Mesenchymal stem cell (in vitro differentiated cells and primary cell): ENCODE measurements around the gene TUBGCP3.

Experiments
- DNase-seq: peaks from one replicate; pipeline ENCODE4 v3.0.0-alpha.2; 2013
- H2AFZ ChIP-seq: one replicate; pipeline ENCODE4 v1.6.1; 2013; ENCODE audit warnings: low read depth, mild to moderate bottlenecking, control low read depth, inconsistent platforms, low read length, moderate library complexity
- H2AK5ac ChIP-seq: 2 replicates; pipeline ENCODE4 v1.6.1; 2013; ENCODE audit warnings: low read length, moderate library complexity, mild to moderate bottlenecking, inconsistent platforms; ENCODE audit not compliant: severe bottlenecking
- H2BK120ac ChIP-seq: one replicate; pipeline ENCODE4 v1.6.1; 2013; ENCODE audit warnings: low read depth, mild to moderate bottlenecking, inconsistent platforms, low read length, moderate library complexity
- H2BK12ac ChIP-seq, 2 experiments: one replicate each; pipeline ENCODE4 v1.6.1; 2013; ENCODE audit warnings: inconsistent platforms in 2 of 2, low read length in 2 of 2, mild to moderate bottlenecking in 2 of 2, moderate library complexity in 2 of 2, control low read depth in 1 of 2
- H2BK15ac ChIP-seq: one replicate; pipeline ENCODE4 v1.6.1; 2013; ENCODE audit warnings: mild to moderate bottlenecking, low read depth, inconsistent platforms; ENCODE audit not compliant: poor library complexity, severe bottlenecking
- H2BK5ac ChIP-seq: 2 replicates; pipeline ENCODE4 v1.6.1; 2013; ENCODE audit warnings: low read depth, mild to moderate bottlenecking, low read length, control low read depth, inconsistent platforms; ENCODE audit not compliant: poor library complexity, severe bottlenecking
- H3K14ac ChIP-seq, 2 experiments: one replicate each; pipeline ENCODE4 v1.6.1; 2013; ENCODE audit warnings: inconsistent platforms in 2 of 2, low read length in 2 of 2, control low read depth in 1 of 2, mild to moderate bottlenecking in 1 of 2, moderate library complexity in 1 of 2
- H3K18ac ChIP-seq, 2 experiments: one replicate each; pipeline ENCODE4 v1.6.1; 2013; ENCODE audit warnings: inconsistent platforms in 2 of 2, low read length in 2 of 2, control low read depth in 1 of 2, low read depth in 1 of 2, mild to moderate bottlenecking in 1 of 2
- H3K23ac ChIP-seq, 2 experiments: one replicate each; pipeline ENCODE4 v1.6.1; 2013; ENCODE audit warnings: inconsistent platforms in 2 of 2, low read length in 2 of 2, mild to moderate bottlenecking in 2 of 2, moderate library complexity in 2 of 2, control low read depth in 1 of 2
- H3K27ac ChIP-seq: 2 replicates; pipeline ENCODE4 v1.5.1; 2013; ENCODE audit warnings: mild to moderate bottlenecking, moderate library complexity, low read length, control low read depth, inconsistent platforms; ENCODE audit not compliant: poor library complexity, severe bottlenecking
- H3K27me3 ChIP-seq, 2 experiments: 2 replicates each; pipeline versions ENCODE4 v1.6.1 to v1.7.0; 2013; ENCODE audit warnings: low read length in 2 of 2, mild to moderate bottlenecking in 2 of 2, moderate library complexity in 2 of 2, control low read depth in 1 of 2, inconsistent platforms in 1 of 2; ENCODE audit not compliant: control insufficient read depth in 1 of 2, insufficient read depth in 1 of 2
- H3K36me3 ChIP-seq, 2 experiments: 2 replicates each; pipeline versions ENCODE4 v1.6.1 to v1.7.0; 2013; ENCODE audit warnings: low read length in 2 of 2, control low read depth in 1 of 2, inconsistent platforms in 1 of 2, low read depth in 1 of 2, mild to moderate bottlenecking in 1 of 2; ENCODE audit not compliant: insufficient read depth in 2 of 2, control insufficient read depth in 1 of 2
- H3K4ac ChIP-seq, 2 experiments: one replicate each; pipeline ENCODE4 v1.6.1; 2013; ENCODE audit warnings: inconsistent platforms in 2 of 2, low read length in 2 of 2, mild to moderate bottlenecking in 2 of 2, moderate library complexity in 2 of 2, control low read depth in 1 of 2, low read depth in 1 of 2
- H3K4me1 ChIP-seq: 2 replicates; pipeline ENCODE4 v1.6.1; 2013; ENCODE audit warnings: low read depth, low read length, control low read depth; ENCODE audit not compliant: control insufficient read depth, insufficient read depth
- H3K4me2 ChIP-seq: 2 replicates; pipeline ENCODE4 v1.6.1; 2013; ENCODE audit warnings: low read length, mild to moderate bottlenecking, inconsistent platforms; ENCODE audit not compliant: poor library complexity, severe bottlenecking
- H3K4me3 ChIP-seq, 2 experiments: 2 replicates each; pipeline versions ENCODE4 v1.5.1 to v1.7.0; 2013; ENCODE audit warnings: low read length in 2 of 2, mild to moderate bottlenecking in 2 of 2, control low read depth in 1 of 2, low read depth in 1 of 2; ENCODE audit not compliant: insufficient read depth in 1 of 2
- H3K79me1 ChIP-seq: replicated peaks from 2 replicates; pipeline ENCODE4 v1.6.1; 2013; ENCODE audit warnings: mild to moderate bottlenecking, control low read depth, low read length, inconsistent platforms; ENCODE audit not compliant: poor library complexity, severe bottlenecking
- H3K9ac ChIP-seq: 2 replicates; pipeline ENCODE4 v1.7.0; 2013; ENCODE audit warnings: mild to moderate bottlenecking, low read length, moderate library complexity
- H3K9me3 ChIP-seq: 2 replicates; pipeline ENCODE4 v1.7.0; 2013; ENCODE audit warnings: mild to moderate bottlenecking, low read length; ENCODE audit not compliant: control insufficient read depth
- H4K8ac ChIP-seq: one replicate; pipeline ENCODE4 v1.6.1; 2013; ENCODE audit warnings: inconsistent platforms, mild to moderate bottlenecking, low read length, moderate library complexity
- H4K91ac ChIP-seq: one replicate; pipeline ENCODE4 v1.6.1; 2013; ENCODE audit warnings: mild to moderate bottlenecking, low read length, inconsistent platforms
- WGBS: methylation state at CpG from one replicate; pipeline ENCODE4 v1.1.7; 2013; ENCODE audit warnings: mixed read lengths; 5-methylcytosine and 5-hydroxymethylcytosine counted together

Gene TUBGCP3

GRCh38 chr13:112506046-112506445, 81.9 kb downstream of the TUBGCP3 start:
- no peak overlapping the region for H3K14ac ChIP-seq
- no peak overlapping the region for H3K18ac ChIP-seq
- H3K4me3 ChIP-seq: no peak overlapping the region
- H3K9me3 ChIP-seq: no peaks in the 10 kb centered on the region
- no peak overlapping the region for H3K4ac ChIP-seq
- H2BK5ac ChIP-seq: no peak overlapping the region
- H2BK12ac ChIP-seq: no peak overlapping the region
- no peak overlapping the region for H4K8ac ChIP-seq
- no peak overlapping the region for H2BK120ac ChIP-seq
- H3K4me2 ChIP-seq: no peak overlapping the region
- no peaks in the 10 kb centered on the region for H3K27me3 ChIP-seq
- peaks cover 24 to 71% of the 10 kb centered on the region in 2 experiments for H3K36me3 ChIP-seq
- no peak overlapping the region for H2AK5ac ChIP-seq
- no peak overlapping the region for H2AFZ ChIP-seq
- no peak overlapping the region for H3K23ac ChIP-seq
- no peak overlapping the region for H3K27ac ChIP-seq
- peaks cover 13% of the 10 kb centered on the region for H3K79me1 ChIP-seq
- H3K4me1 ChIP-seq: peaks cover 12% of the 10 kb centered on the region
- no peak overlapping the region for H4K91ac ChIP-seq
- no peak for DNase-seq
- 92% methylated on average over 7 of the region's 8 CpGs for WGBS
- H2BK15ac ChIP-seq: no peak overlapping the region
- no peak overlapping the region for H3K9ac ChIP-seq

- 98% methylated on average over 7 of the region's 7 CpGs for WGBS
- no peak overlapping the region for H2BK15ac ChIP-seq
These were observed 91.8 kb downstream of the TUBGCP3 start for GRCh38 chr13:112496166-112496565.

GRCh38 chr13:112495465-112495864, 92.5 kb downstream of the TUBGCP3 start:
- Histone ChIP-seq H3K23ac (no peak overlapping the region), H3K18ac (no peak overlapping the region), H3K9me3 (no peaks in the 10 kb centered on the region), H2BK120ac (no peak overlapping the region), H3K36me3 (peaks cover 19 to 54% of the 10 kb centered on the region in 2 experiments), H3K79me1 (peaks cover 6% of the 10 kb centered on the region), H3K4ac (no peak overlapping the region), H4K8ac (no peak overlapping the region), H3K27me3 (no peaks in the 10 kb centered on the region), H2BK15ac (no peak overlapping the region), H3K4me2 (no peak overlapping the region), H2AFZ (no peak overlapping the region), H2BK12ac (no peak overlapping the region), H2BK5ac (no peak overlapping the region), H4K91ac (no peak overlapping the region), H3K4me1 (no peaks in the 10 kb centered on the region), H3K4me3 (no peak overlapping the region), H3K9ac (no peak overlapping the region), H3K27ac (no peak overlapping the region), H2AK5ac (no peak overlapping the region), H3K14ac (no peak overlapping the region)
- no peak for DNase-seq
- no CpG with 5 or more reads among the region's 2 CpGs for WGBS

More at GRCh38 chr13:112496166-112496565, 91.8 kb downstream of the TUBGCP3 start:
- peaks cover 6% of the 10 kb centered on the region for H3K79me1 ChIP-seq
- H3K4me2 ChIP-seq: no peak overlapping the region
- H3K27me3 ChIP-seq: no peaks in the 10 kb centered on the region
- no peak overlapping the region for H2BK12ac ChIP-seq
- no peak for DNase-seq
- H4K8ac ChIP-seq: no peak overlapping the region
- no peak overlapping the region for H3K18ac ChIP-seq
- no peak overlapping the region for H3K27ac ChIP-seq
- no peaks in the 10 kb centered on the region for H3K9me3 ChIP-seq
- no peak overlapping the region for H2AK5ac ChIP-seq
- no peak overlapping the region for H3K23ac ChIP-seq
- no peak overlapping the region for H2AFZ ChIP-seq
- H3K36me3 ChIP-seq: peaks cover 19 to 61% of the 10 kb centered on the region in 2 experiments
- H2BK5ac ChIP-seq: no peak overlapping the region
- no peak overlapping the region for H3K9ac ChIP-seq
- H2BK120ac ChIP-seq: no peak overlapping the region
- H3K4me1 ChIP-seq: no peaks in the 10 kb centered on the region
- H3K14ac ChIP-seq: no peak overlapping the region
- no peak overlapping the region for H4K91ac ChIP-seq
- no peak overlapping the region for H3K4ac ChIP-seq
- H3K4me3 ChIP-seq: no peak overlapping the region

- H2BK5ac ChIP-seq: no peak overlapping the region
- peaks cover 11 to 28% of the 10 kb centered on the region in 2 experiments for H3K36me3 ChIP-seq
- no peak overlapping the region for H2BK12ac ChIP-seq
- H3K14ac ChIP-seq: no peak overlapping the region
- WGBS: 93% methylated on average over 6 of the region's 6 CpGs
- no peak overlapping the region for H2BK120ac ChIP-seq
- no peak overlapping the region for H3K9ac ChIP-seq
- no peaks in the 10 kb centered on the region for H3K9me3 ChIP-seq
- H4K8ac ChIP-seq: no peak overlapping the region
- H4K91ac ChIP-seq: no peak overlapping the region
- H2AFZ ChIP-seq: no peak overlapping the region
- no peaks in the 10 kb centered on the region for H3K27me3 ChIP-seq
- no peak for DNase-seq
- H3K4me2 ChIP-seq: no peak overlapping the region
- no peaks in the 10 kb centered on the region for H3K4me1 ChIP-seq
- no peak overlapping the region for H2BK15ac ChIP-seq
- no peak overlapping the region for H3K27ac ChIP-seq
- H3K4ac ChIP-seq: no peak overlapping the region
- H3K79me1 ChIP-seq: no peaks in the 10 kb centered on the region
- no peak overlapping the region for H3K4me3 ChIP-seq
- no peak overlapping the region for H2AK5ac ChIP-seq
- no peak overlapping the region for H3K18ac ChIP-seq
- H3K23ac ChIP-seq: no peak overlapping the region
These were observed 98.8 kb downstream of the TUBGCP3 start for GRCh38 chr13:112489199-112489598.
